ENCODE results near the gene DNMT3L. TPM values are rescaled to one million over a fixed set of nuclear protein-coding genes. Genes with fewer than 3 reads are reported as not detected.

The DNMT3L gene
- total and polyA plus RNA-seq, 8 donors: not detected

- Histone ChIP-seq H3K4me1 (peaks cover 4 to 24% of the 10 kb centered on the region in 2 donors), H3K36me3 (no peaks in the 10 kb centered on the region), H3K4me3 (no peak overlapping the region), H3K27ac (no peak overlapping the region), H3K27me3 (peaks cover 0 to 44% of the 10 kb centered on the region in 2 donors), H3K9me3 (no peaks in the 10 kb centered on the region)
- DNase-seq (peak; percentile 39 to 84 (median 70)), ATAC-seq (no peak)
- intact Hi-C loops (cut with DNase I): no loop called here
- TF ChIP-seq CTCF (IDR thresholded peaks at IDR 0.05): no peak
These were observed 32.9 kb upstream of the DNMT3L start for GRCh38 chr21:44294391-44295162.

- intact Hi-C loops (cut with DNase I): no loop called here
- H3K4me1 ChIP-seq: peaks cover 0 to 16% of the 10 kb centered on the region in 2 donors
These were observed 32.0 kb upstream of the DNMT3L start for GRCh38 chr21:44293551-44294231.

GRCh38 chr21:44292812-44293195 lies 31.1 kb upstream of the DNMT3L start:
- Histone ChIP-seq H3K27me3 (peaks cover 0 to 48% of the 10 kb centered on the region in 2 donors), H3K9me3 (no peaks in the 10 kb centered on the region), H3K27ac (no peak overlapping the region), H3K4me1 (peaks cover 0 to 7% of the 10 kb centered on the region in 2 donors), H3K4me3 (no peak overlapping the region), H3K36me3 (no peaks in the 10 kb centered on the region)
- peak in 1 of 4 donors; percentile 71 for DNase-seq
- intact Hi-C loops (cut with DNase I): no loop called here
- ATAC-seq: no peak
- TF ChIP-seq CTCF (IDR thresholded peaks at IDR 0.05): no peak

More at GRCh38 chr21:44293551-44294231, 32.0 kb upstream of the DNMT3L start:
- ATAC-seq (no peak), DNase-seq (peak in 1 of 4 donors; percentile 75)
- Histone ChIP-seq H3K9me3 (no peaks in the 10 kb centered on the region), H3K4me3 (no peak overlapping the region), H3K36me3 (no peaks in the 10 kb centered on the region), H3K27me3 (peaks cover 0 to 44% of the 10 kb centered on the region in 2 donors), H3K27ac (no peak overlapping the region)
- no peak for TF ChIP-seq CTCF (IDR thresholded peaks at IDR 0.05)

GRCh38 chr21:44291936-44292811 lies 30.5 kb upstream of the DNMT3L start:
- H3K4me1 ChIP-seq: peaks cover 0 to under 1% of the 10 kb centered on the region in 2 donors
- intact Hi-C loops (cut with DNase I): no loop called here
- no peak overlapping the region for H3K27ac ChIP-seq
- H3K9me3 ChIP-seq: no peaks in the 10 kb centered on the region
- peaks cover 0 to 53% of the 10 kb centered on the region in 2 donors for H3K27me3 ChIP-seq
- DNase-seq: peak in 1 of 4 donors; percentile 76
- no peaks in the 10 kb centered on the region for H3K36me3 ChIP-seq
- no peak for ATAC-seq
- TF ChIP-seq CTCF (IDR thresholded peaks at IDR 0.05): no peak
- H3K4me3 ChIP-seq: no peak overlapping the region
